ENCODE data around the gene ACSS2.

DNA sequence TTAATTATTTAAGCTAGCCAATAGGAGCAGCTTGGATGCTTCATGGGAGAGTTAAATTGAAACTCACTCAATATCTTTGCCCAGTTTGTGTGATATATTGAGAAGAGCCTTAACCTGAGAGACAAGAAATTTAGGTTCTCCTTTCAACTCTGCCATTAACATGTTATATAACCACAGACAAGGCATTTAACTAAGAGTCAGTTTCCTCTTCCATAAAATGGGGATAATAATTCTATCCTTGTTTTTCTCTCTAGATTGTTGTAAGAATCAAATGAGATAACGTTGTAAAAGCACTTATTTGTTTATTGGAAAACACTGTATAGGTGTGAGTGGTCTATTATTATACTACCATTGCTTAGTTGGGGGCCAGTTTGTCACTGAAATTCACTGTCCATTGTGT is 7.8 kb downstream of the ACSS2 start:
- TF ChIP-seq, protein P1, sequence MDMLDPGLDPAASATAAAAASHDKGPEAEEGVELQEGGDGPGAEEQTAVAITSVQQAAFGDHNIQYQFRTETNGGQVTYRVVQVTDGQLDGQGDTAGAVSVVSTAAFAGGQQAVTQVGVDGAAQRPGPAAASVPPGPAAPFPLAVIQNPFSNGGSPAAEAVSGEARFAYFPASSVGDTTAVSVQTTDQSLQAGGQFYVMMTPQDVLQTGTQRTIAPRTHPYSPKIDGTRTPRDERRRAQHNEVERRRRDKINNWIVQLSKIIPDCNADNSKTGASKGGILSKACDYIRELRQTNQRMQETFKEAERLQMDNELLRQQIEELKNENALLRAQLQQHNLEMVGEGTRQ (IDR thresholded peaks at IDR 0.05; ENCODE audit: low read length), result no peak
- TF ChIP-seq POLR2AphosphoS5 (IDR thresholded peaks at IDR 0.05; ENCODE audit: low read depth, low read length) (no peak), SRF (IDR thresholded peaks at IDR 0.05; ENCODE audit: low read depth, low read length) (no peak), SP2 (IDR thresholded peaks at IDR 0.05; ENCODE audit: low read length) (no peak), CHD2 (IDR thresholded peaks at IDR 0.05; ENCODE audit: low read length) (no peak), CREB1 (IDR thresholded peaks at IDR 0.05) (no peak), SUZ12 (IDR thresholded peaks at IDR 0.05; ENCODE audit: low read length) (no peak)
